HepG2 (cell line): Measurements from ENCODE around the gene TM2D3. TPM values are rescaled to one million over a fixed set of nuclear protein-coding genes. Genes with fewer than 3 reads are reported as not detected.

Source experiments
- ARNT ChIP-seq: fragments of 450-650 bp; IDR thresholded peaks from 2 replicates; pipeline ENCODE4 v1.6.1; 2017
- BRCA1 ChIP-seq: sonication (generic); formaldehyde crosslinking; IDR thresholded peaks from 2 replicates; pipeline ENCODE4 v1.4.0; 2020; ENCODE audit warnings: missing genetic modification reagents
- FOXP1 ChIP-seq, 2 experiments: fragments of 450-650 bp in 1 of 2; IDR thresholded peaks; 2 replicates each; pipeline ENCODE4 v1.6.1; 2017 to 2018; ENCODE audit warnings: antibody characterized with exemption in 1 of 2
- GATA4 ChIP-seq: sonication (generic); IDR thresholded peaks from 2 replicates; pipeline ENCODE4 v1.6.1; 2016; ENCODE audit warnings: antibody characterized with exemption, low read depth, borderline replicate concordance
- NFE2 ChIP-seq: sonication (generic); formaldehyde crosslinking; IDR thresholded peaks from 2 replicates; pipeline ENCODE4 v1.4.0; 2020; ENCODE audit warnings: missing genetic modification reagents
- NFIC ChIP-seq: IDR thresholded peaks from 2 replicates; pipeline ENCODE4 v1.6.1; 2012; ENCODE audit warnings: mild to moderate bottlenecking, low read length, inconsistent platforms
- POLR2AphosphoS5 ChIP-seq: IDR thresholded peaks from 2 replicates; pipeline ENCODE4 v1.6.1; 2012; ENCODE audit warnings: low read depth, low read length
- RBFOX2 ChIP-seq: fragments of 200-400 bp; formaldehyde crosslinking; IDR thresholded peaks from 2 replicates; pipeline ENCODE4 v1.6.1; 2017; ENCODE audit warnings: low read depth, mild to moderate bottlenecking, low read length
- SNAI1 ChIP-seq: sonication (generic); formaldehyde crosslinking; IDR thresholded peaks from 2 replicates; pipeline ENCODE4 v1.5.0; 2020; ENCODE audit warnings: mild to moderate bottlenecking, missing genetic modification reagents, borderline replicate concordance
- TBX2 ChIP-seq: sonication (generic); formaldehyde crosslinking; IDR thresholded peaks from 2 replicates; pipeline ENCODE4 v1.5.0; 2020; ENCODE audit warnings: missing genetic modification reagents, mild to moderate bottlenecking, borderline replicate concordance
- TOE1 ChIP-seq: sonication (generic); formaldehyde crosslinking; IDR thresholded peaks from 2 replicates; pipeline ENCODE4 v1.4.0; 2020; ENCODE audit warnings: mild to moderate bottlenecking, missing genetic modification reagents
- polyA plus RNA-seq, 8 experiments: library from polyadenylated mRNA; depleted of rRNA in 3 of 8; stranded (reverse) in 7 of 8; unstranded in 1 of 8; fragments of >200 nt; fragmentation: Illumina TruSeq in 4 of 8; extraction: Trizol in 4 of 8; gene quantifications; 2 replicates each; pipeline versions ENCODE4 v1.2.1 to v1.2.3, GENCODE V29; 2011 to 2016; ENCODE audit warnings: low read depth in 4 of 8, missing spikeins in 1 of 8, mixed read lengths in 1 of 8; ENCODE audit not compliant: insufficient read depth in 1 of 8
- total RNA-seq, 5 experiments: library from RNA; depleted of rRNA; stranded (reverse); fragments of >200 nt; fragmentation: Illumina TruSeq; extraction: Trizol; gene quantifications; 2 replicates each; pipeline ENCODE4 v1.2.3, GENCODE V29; 2016; ENCODE audit warnings: low read depth in 1 of 5
- TF ChIP-seq, protein P1 (sequence below), 2 experiments: fragments of 450-650 bp in 1 of 2; sonication (generic) in 1 of 2; formaldehyde crosslinking in 1 of 2; IDR thresholded peaks; 2 replicates each; pipeline versions ENCODE4 v1.6.1 to v1.8.0; 2016 to 2022; ENCODE audit warnings: antibody characterized with exemption in 1 of 2, mild to moderate bottlenecking in 1 of 2, missing genetic modification reagents in 1 of 2
- TF ChIP-seq, protein P2 (sequence below): sonication (generic); formaldehyde crosslinking; IDR thresholded peaks from 2 replicates; pipeline ENCODE4 v1.5.1; 2020; ENCODE audit warnings: missing genetic modification reagents, mild to moderate bottlenecking, borderline replicate concordance
- TF ChIP-seq, protein P3 (sequence below): sonication (generic); formaldehyde crosslinking; IDR thresholded peaks from 2 replicates; pipeline ENCODE4 v1.8.1; 2023; ENCODE audit warnings: mild to moderate bottlenecking, missing genetic modification reagents, borderline replicate concordance

Gene TM2D3
- total and polyA plus RNA-seq, 2 of the 13 experiments (the other 11 are each of a cell fraction or from before 2014, with no cell fraction given), result 31.1 to 72.7 TPM

DNA sequence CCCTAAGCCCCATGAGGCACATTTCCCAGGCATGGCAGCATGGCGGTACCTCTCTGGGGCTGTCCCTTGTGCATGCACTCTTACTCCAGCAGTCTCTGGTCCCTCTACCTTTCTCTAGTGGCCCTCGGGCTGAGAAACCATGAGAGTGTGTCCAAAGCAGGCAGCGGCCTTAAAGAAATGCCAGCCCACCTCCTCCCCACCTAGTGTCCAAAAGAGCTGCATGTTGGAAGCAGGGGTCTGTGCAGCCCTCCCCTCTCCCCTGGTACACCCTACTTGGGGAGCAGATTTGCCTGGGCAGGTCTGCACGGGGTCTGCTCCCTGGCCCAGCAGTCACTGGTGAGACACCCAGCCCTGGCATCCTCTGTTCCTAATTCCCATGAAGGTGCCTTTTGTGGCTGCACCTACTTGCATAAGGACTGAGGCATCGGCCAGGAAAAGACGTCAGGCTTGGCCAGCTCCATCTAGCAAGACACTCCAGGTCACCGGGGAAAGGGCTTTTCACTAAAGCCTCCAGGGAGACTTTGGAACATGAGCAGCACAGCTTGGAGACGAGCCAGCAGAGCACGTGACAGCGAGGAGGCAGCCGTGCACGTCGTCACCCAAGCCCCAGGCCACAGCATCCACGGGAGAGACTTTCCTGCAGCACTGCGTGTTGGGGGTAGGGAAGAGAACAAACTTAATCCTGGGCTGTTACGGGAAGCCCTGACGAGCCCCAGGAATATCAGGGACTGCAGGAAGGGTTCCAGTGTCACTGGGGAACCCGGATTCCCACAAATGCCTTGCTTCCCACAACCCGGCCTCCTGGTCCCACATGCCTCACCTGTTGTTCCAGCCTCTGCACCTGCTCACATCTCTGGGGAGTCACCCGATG is 38.8 kb downstream of the TM2D3 start (continued):
- TF ChIP-seq, protein P1, sequence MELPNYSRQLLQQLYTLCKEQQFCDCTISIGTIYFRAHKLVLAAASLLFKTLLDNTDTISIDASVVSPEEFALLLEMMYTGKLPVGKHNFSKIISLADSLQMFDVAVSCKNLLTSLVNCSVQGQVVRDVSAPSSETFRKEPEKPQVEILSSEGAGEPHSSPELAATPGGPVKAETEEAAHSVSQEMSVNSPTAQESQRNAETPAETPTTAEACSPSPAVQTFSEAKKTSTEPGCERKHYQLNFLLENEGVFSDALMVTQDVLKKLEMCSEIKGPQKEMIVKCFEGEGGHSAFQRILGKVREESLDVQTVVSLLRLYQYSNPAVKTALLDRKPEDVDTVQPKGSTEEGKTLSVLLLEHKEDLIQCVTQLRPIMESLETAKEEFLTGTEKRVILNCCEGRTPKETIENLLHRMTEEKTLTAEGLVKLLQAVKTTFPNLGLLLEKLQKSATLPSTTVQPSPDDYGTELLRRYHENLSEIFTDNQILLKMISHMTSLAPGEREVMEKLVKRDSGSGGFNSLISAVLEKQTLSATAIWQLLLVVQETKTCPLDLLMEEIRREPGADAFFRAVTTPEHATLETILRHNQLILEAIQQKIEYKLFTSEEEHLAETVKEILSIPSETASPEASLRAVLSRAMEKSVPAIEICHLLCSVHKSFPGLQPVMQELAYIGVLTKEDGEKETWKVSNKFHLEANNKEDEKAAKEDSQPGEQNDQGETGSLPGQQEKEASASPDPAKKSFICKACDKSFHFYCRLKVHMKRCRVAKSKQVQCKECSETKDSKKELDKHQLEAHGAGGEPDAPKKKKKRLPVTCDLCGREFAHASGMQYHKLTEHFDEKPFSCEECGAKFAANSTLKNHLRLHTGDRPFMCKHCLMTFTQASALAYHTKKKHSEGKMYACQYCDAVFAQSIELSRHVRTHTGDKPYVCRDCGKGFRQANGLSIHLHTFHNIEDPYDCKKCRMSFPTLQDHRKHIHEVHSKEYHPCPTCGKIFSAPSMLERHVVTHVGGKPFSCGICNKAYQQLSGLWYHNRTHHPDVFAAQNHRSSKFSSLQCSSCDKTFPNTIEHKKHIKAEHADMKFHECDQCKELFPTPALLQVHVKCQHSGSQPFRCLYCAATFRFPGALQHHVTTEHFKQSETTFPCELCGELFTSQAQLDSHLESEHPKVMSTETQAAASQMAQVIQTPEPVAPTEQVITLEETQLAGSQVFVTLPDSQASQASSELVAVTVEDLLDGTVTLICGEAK (IDR thresholded peaks at IDR 0.05), result no peak
- TF ChIP-seq, protein P1 (CRISPR knock-in tag; IDR thresholded peaks at IDR 0.05), result no peak
- TF ChIP-seq, protein P2, sequence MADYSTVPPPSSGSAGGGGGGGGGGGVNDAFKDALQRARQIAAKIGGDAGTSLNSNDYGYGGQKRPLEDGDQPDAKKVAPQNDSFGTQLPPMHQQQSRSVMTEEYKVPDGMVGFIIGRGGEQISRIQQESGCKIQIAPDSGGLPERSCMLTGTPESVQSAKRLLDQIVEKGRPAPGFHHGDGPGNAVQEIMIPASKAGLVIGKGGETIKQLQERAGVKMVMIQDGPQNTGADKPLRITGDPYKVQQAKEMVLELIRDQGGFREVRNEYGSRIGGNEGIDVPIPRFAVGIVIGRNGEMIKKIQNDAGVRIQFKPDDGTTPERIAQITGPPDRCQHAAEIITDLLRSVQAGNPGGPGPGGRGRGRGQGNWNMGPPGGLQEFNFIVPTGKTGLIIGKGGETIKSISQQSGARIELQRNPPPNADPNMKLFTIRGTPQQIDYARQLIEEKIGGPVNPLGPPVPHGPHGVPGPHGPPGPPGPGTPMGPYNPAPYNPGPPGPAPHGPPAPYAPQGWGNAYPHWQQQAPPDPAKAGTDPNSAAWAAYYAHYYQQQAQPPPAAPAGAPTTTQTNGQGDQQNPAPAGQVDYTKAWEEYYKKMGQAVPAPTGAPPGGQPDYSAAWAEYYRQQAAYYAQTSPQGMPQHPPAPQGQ, result peak; percentile 92; the same call in 1 of the 2 replicates
- no peak for TF ChIP-seq RBFOX2
- TF ChIP-seq, protein P3, sequence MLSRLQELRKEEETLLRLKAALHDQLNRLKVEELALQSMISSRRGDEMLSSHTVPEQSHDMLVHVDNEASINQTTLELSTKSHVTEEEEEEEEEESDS (CRISPR knock-in tag), result no peak
- TF ChIP-seq BRCA1, result no peak
- TF ChIP-seq FOXP1 (IDR thresholded peaks at IDR 0.05), result no peak
- no peak for TF ChIP-seq FOXP1 (CRISPR knock-in tag; IDR thresholded peaks at IDR 0.05)
- peak; percentile 55; the same call in 1 of the 2 replicates for TF ChIP-seq NFIC
- TF ChIP-seq GATA4, result no peak
- TF ChIP-seq POLR2AphosphoS5, result peak; percentile 73
- no peak for TF ChIP-seq SNAI1 (CRISPR knock-in tag)
- peak; percentile 46; the same call in 1 of the 2 replicates for TF ChIP-seq TBX2 (CRISPR knock-in tag)
- TF ChIP-seq TOE1 (CRISPR knock-in tag), result no peak
- TF ChIP-seq NFE2 (CRISPR knock-in tag), result no peak
- TF ChIP-seq ARNT, result no peak
